ENCODE measurements around the gene PFN3. TPM values are rescaled to one million over a fixed set of nuclear protein-coding genes. Genes with fewer than 3 reads are reported as not detected.
A peak's percentile ranks its signal among the peaks of the same experiment; 100 is the strongest.
"Not testable (repeated sequence)": the region's sequence is repeated elsewhere in the genome, so short reads cannot be mapped to it uniquely, and the experiment has no call there.

Gene PFN3
- total RNA-seq, 4 donors from 2014 or later = not detected

GRCh38 chr5:177425801-177426565 is 25.5 kb upstream of the PFN3 start:
- Histone ChIP-seq H3K27ac (peak overlapping the region; percentile 87 to 93 (median 89)), H3K27me3 (no peaks in the 10 kb centered on the region), H3K4me3 (peak overlapping the region; percentile 59 to 64 (median 63)), H3K9me3 (no peaks in the 10 kb centered on the region), H3K4me1 (peaks cover 24 to 26% of the 10 kb centered on the region in 2 donors), H3K36me3 (no peaks in the 10 kb centered on the region)
- intact Hi-C loops (cut with DNase I; ENCODE audit: low total_unique reads) (loop anchor here (1.0 to 2.0 kb wide), 3 partner anchors 21 to 71 kb away; partner anchors contain the start of genes PDLIM7 and PRR7), in situ Hi-C loops (cut with MboI; ENCODE audit: low sequenced_read_pairs in 4 of 4) (no loop called here)
- peak; percentile 96 to 97 for ATAC-seq
- TF ChIP-seq CTCF (IDR thresholded peaks at IDR 0.05 in 4 of 5, conservative IDR thresholded peaks at IDR 0.05 in 1 of 5) (no peak), POLR2A (IDR thresholded peaks at IDR 0.05) (peak; percentile 71 to 78)
- DNase-seq = peak; percentile 100

DNA sequence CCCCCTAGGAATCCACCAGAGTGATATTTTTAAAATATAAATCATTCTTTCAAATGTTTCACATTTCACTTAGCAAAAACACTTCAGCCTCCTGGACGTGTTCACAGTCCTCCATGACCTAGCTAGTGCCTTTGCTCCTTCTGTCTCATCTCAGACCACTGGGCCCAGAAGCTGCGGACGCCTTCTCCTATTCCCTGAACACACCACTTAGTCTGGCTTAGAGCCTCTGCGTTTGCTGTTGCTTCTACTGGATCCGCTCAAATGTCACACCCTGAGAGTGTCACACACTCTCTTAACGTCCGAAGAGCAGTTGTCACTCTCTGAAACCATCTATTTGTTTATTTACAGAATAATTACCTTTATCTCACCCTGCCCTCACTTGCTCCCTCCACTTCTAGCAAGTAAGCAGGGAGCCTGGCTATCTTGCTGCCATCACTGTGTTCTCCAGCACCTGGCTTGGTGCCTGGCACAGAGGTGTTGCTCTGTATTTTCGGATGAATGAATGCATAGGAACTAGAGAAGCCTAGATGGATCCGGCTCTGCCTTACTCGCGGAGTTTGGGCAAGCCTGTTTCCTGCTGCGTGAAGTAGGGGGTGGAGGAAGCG is 24.8 kb upstream of the PFN3 start:
- DNase-seq (no peak), ATAC-seq (no peak)
- in situ Hi-C loops (cut with MboI; ENCODE audit: low sequenced_read_pairs in 4 of 4) = no loop called here
- peaks cover 24% of the 10 kb centered on the region in 2 donors for H3K4me1 ChIP-seq
- H3K4me3 ChIP-seq = peak overlapping the region; percentile 59 to 64 (median 63)
- intact Hi-C loops (cut with DNase I; ENCODE audit: low total_unique reads) = no loop called here
- H3K27ac ChIP-seq = peak overlapping the region; percentile 87 to 93 (median 89)
- no peak for TF ChIP-seq POLR2A (IDR thresholded peaks at IDR 0.05)
- TF ChIP-seq CTCF (IDR thresholded peaks at IDR 0.05 in 4 of 5, conservative IDR thresholded peaks at IDR 0.05 in 1 of 5) = no peak
- no peaks in the 10 kb centered on the region for H3K36me3 ChIP-seq
- H3K9me3 ChIP-seq = no peaks in the 10 kb centered on the region
- no peaks in the 10 kb centered on the region for H3K27me3 ChIP-seq

- Histone ChIP-seq H3K36me3 (no peaks in the 10 kb centered on the region), H3K27ac (no peak overlapping the region), H3K27me3 (no peaks in the 10 kb centered on the region), H3K4me1 (peaks cover 20 to 24% of the 10 kb centered on the region in 2 donors), H3K4me3 (no peak overlapping the region), H3K9me3 (no peaks in the 10 kb centered on the region)
- in situ Hi-C loops (cut with MboI; ENCODE audit: low sequenced_read_pairs in 4 of 4) = no loop called here
- DNase-seq (no peak), ATAC-seq (no peak)
- intact Hi-C loops (cut with DNase I; ENCODE audit: low total_unique reads) = no loop called here
- no peak for TF ChIP-seq POLR2A (IDR thresholded peaks at IDR 0.05)
- no peak for TF ChIP-seq CTCF (IDR thresholded peaks at IDR 0.05 in 4 of 5, conservative IDR thresholded peaks at IDR 0.05 in 1 of 5)
Observed at GRCh38 chr5:177423671-177424070, 23.2 kb upstream of the PFN3 start.

- in situ Hi-C loops (cut with MboI; ENCODE audit: low sequenced_read_pairs in 4 of 4) (no loop called here), intact Hi-C loops (cut with DNase I; ENCODE audit: low total_unique reads) (no loop called here)
- TF ChIP-seq POLR2A (IDR thresholded peaks at IDR 0.05) (no peak), CTCF (IDR thresholded peaks at IDR 0.05 in 4 of 5, conservative IDR thresholded peaks at IDR 0.05 in 1 of 5) (no peak)
- Histone ChIP-seq H3K4me1 (peaks cover 3 to 6% of the 10 kb centered on the region in 2 donors), H3K36me3 (no peaks in the 10 kb centered on the region), H3K27ac (no peak overlapping the region), H3K27me3 (no peaks in the 10 kb centered on the region), H3K4me3 (no peak overlapping the region), H3K9me3 (no peaks in the 10 kb centered on the region)
- ATAC-seq = no peak
- no peak for DNase-seq
Observed at GRCh38 chr5:177421062-177421798, 20.8 kb upstream of the PFN3 start.

DNA sequence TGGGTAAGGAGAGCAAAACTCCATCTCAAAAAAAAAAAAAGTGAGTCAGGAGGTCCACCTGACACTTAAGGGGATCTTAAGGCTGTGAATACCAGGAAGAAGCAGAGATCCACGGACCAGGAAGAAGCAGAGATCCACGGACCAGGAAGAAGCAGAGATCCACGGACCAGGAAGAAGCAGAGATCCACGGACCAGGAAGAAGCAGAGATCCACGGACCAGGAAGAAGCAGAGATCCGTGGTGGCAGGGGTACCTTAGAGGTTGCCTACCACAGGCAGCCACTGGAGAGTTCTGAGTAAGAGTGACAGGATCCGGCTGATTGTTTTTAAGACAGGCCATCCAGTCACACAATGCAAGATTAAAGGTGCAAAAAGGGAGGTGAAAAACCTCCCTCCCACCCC is 20.0 kb upstream of the PFN3 start:
- DNase-seq; in situ Hi-C loops (cut with MboI; ENCODE audit: low sequenced_read_pairs in 4 of 4); ATAC-seq; intact Hi-C loops (cut with DNase I; ENCODE audit: low total_unique reads); H3K36me3 ChIP-seq; H3K27me3 ChIP-seq; H3K9me3 ChIP-seq; H3K4me1 ChIP-seq; H3K27ac ChIP-seq; H3K4me3 ChIP-seq: not testable (repeated sequence)
